AG10803 (cell line): Measurements from ENCODE around the gene PSMB1.
"Not testable (repeated sequence)": the region's sequence is repeated elsewhere in the genome, so short reads cannot be mapped to it uniquely, and the experiment has no call there.

Experiments
- DNase-seq: peaks from one replicate; pipeline ENCODE4 v3.0.0; 2010; ENCODE audit warnings: low read depth
- H3K4me3 ChIP-seq: 2 replicates; pipeline ENCODE4 v1.5.1; 2011; ENCODE audit warnings: mild to moderate bottlenecking, low read length, control low read depth
- CTCF ChIP-seq: conservative IDR thresholded peaks from 2 replicates; pipeline ENCODE4 v1.5.1; 2011; ENCODE audit warnings: mild to moderate bottlenecking, low read length, control low read depth, inconsistent platforms

The PSMB1 gene

GRCh38 chr6:170536671-170537070 lies 16.4 kb downstream of the PSMB1 start:
- no peak overlapping the region for H3K4me3 ChIP-seq
- no peak for TF ChIP-seq CTCF
- no peak for DNase-seq

- no peak for DNase-seq
Observed at GRCh38 chr6:170535004-170535403, 18.1 kb downstream of the PSMB1 start.

GRCh38 chr6:170533792-170534191 lies 19.3 kb downstream of the PSMB1 start:
- DNase-seq: no peak
- no peak overlapping the region for H3K4me3 ChIP-seq
- TF ChIP-seq CTCF: no peak

More at GRCh38 chr6:170535004-170535403, 18.1 kb downstream of the PSMB1 start:
- H3K4me3 ChIP-seq: no peak overlapping the region
- no peak for TF ChIP-seq CTCF

GRCh38 chr6:170532867-170533488 lies 20.1 kb downstream of the PSMB1 start:
- DNase-seq: no peak
- H3K4me3 ChIP-seq: no peak overlapping the region
- TF ChIP-seq CTCF: no peak

GRCh38 chr6:170529839-170530469 lies 23.2 kb downstream of the PSMB1 start:
- H3K4me3 ChIP-seq: no peak overlapping the region
- DNase-seq: peak; percentile 75
- peak; percentile 97 for TF ChIP-seq CTCF

- not testable (repeated sequence) for H3K4me3 ChIP-seq
Observed at GRCh38 chr6:170527995-170528394, 25.1 kb downstream of the PSMB1 start.

GRCh38 chr6:170525795-170526194 lies 27.3 kb downstream of the PSMB1 start:
- no peak for TF ChIP-seq CTCF
- DNase-seq: no peak
- no peak overlapping the region for H3K4me3 ChIP-seq

More at GRCh38 chr6:170527995-170528394, 25.1 kb downstream of the PSMB1 start:
- not testable (repeated sequence) for DNase-seq
